Fibroblast of lung (primary cell): Measurements from ENCODE around the gene LHX4. TPM values are rescaled to one million over a fixed set of nuclear protein-coding genes. Genes with fewer than 3 reads are reported as not detected.
"Not testable (repeated sequence)": the region's sequence is repeated elsewhere in the genome, so short reads cannot be mapped to it uniquely, and the experiment has no call there.

Experiments used
- DNase-seq, 2 donors: peaks; one replicate each; pipeline versions ENCODE4 v3.0.0 to v3.0.0-alpha.2; 2010; ENCODE audit warnings: low read depth in 2 of 2
- H2AFZ ChIP-seq: 2 replicates; pipeline ENCODE4 v1.5.1; 2012; ENCODE audit warnings: low read length, control low read depth, inconsistent platforms
- H3K27ac ChIP-seq: 2 replicates; pipeline ENCODE4 v1.5.1; 2011; ENCODE audit warnings: low read length, control low read depth; ENCODE audit not compliant: insufficient read depth
- H3K27me3 ChIP-seq: 2 replicates; pipeline ENCODE4 v1.5.1; 2011; ENCODE audit warnings: mild to moderate bottlenecking, low read length; ENCODE audit not compliant: control insufficient read depth, insufficient read depth
- H3K36me3 ChIP-seq: 2 replicates; pipeline ENCODE4 v1.5.1; 2011; ENCODE audit warnings: low read length; ENCODE audit not compliant: control insufficient read depth, insufficient read depth
- H3K4me1 ChIP-seq: 2 replicates; pipeline ENCODE4 v1.5.1; 2011; ENCODE audit warnings: low read length; ENCODE audit not compliant: control insufficient read depth, insufficient read depth; ENCODE audit errors: extremely low read depth
- H3K4me2 ChIP-seq: 2 replicates; pipeline ENCODE4 v1.5.1; 2011; ENCODE audit warnings: low read length, control low read depth; ENCODE audit not compliant: insufficient read depth; ENCODE audit errors: extremely low read depth
- H3K4me3 ChIP-seq, 4 experiments: fragments of 200-600 bp in 1 of 4; sonication (generic) in 1 of 4; replicated peaks in 1 of 4; 2 replicates each; pipeline ENCODE4 v1.5.1; 2011 to 2016; ENCODE audit warnings: low read length in 4 of 4, low read depth in 3 of 4, mild to moderate bottlenecking in 3 of 4, control low read depth in 2 of 4, inconsistent platforms in 1 of 4, mixed read lengths in 1 of 4; ENCODE audit not compliant: insufficient read depth in 1 of 4; ENCODE audit errors: control extremely low read depth in 1 of 4
- H3K79me2 ChIP-seq: 2 replicates; pipeline ENCODE4 v1.5.1; 2012; ENCODE audit warnings: mild to moderate bottlenecking, low read length, inconsistent platforms; ENCODE audit not compliant: control insufficient read depth, insufficient read depth
- H3K9ac ChIP-seq: 2 replicates; pipeline ENCODE4 v1.5.1; 2011; ENCODE audit warnings: mild to moderate bottlenecking, low read length, control low read depth; ENCODE audit not compliant: insufficient read depth
- H3K9me3 ChIP-seq: 2 replicates; pipeline ENCODE4 v1.5.1; 2012; ENCODE audit warnings: low read depth, low read length; ENCODE audit not compliant: control insufficient read depth, insufficient read depth
- H4K20me1 ChIP-seq: 2 replicates; pipeline ENCODE4 v1.5.1; 2011; ENCODE audit warnings: low read length; ENCODE audit not compliant: control insufficient read depth, insufficient read depth; ENCODE audit errors: extremely low read depth
- CTCF ChIP-seq, 2 donors: IDR thresholded peaks in 1 of 2; conservative IDR thresholded peaks in 1 of 2; 1 replicate in 1 of 2; 2 replicates in 1 of 2; pipeline ENCODE4 v1.5.1; 2011 to 2012; ENCODE audit warnings: low read length in 2 of 2, control low read depth in 1 of 2, inconsistent platforms in 1 of 2, low read depth in 1 of 2, mild to moderate bottlenecking in 1 of 2
- EZH2 ChIP-seq: IDR thresholded peaks from 2 replicates; pipeline ENCODE4 v1.5.1; 2012; ENCODE audit warnings: low read length, control low read depth, mild to moderate bottlenecking; ENCODE audit errors: missing control alignments
- polyA plus RNA-seq, 2 donors: library from polyadenylated mRNA; depleted of rRNA in 1 of 2; stranded (reverse) in 1 of 2; unstranded in 1 of 2; fragments of >200 nt; gene quantifications; 2 replicates each; pipeline ENCODE4 v1.2.1, GENCODE V29; 2011 to 2012; ENCODE audit warnings: missing spikeins in 1 of 2
- total RNA-seq: library from RNA; depleted of rRNA; stranded (reverse); fragments of >200 nt; gene quantifications from 2 replicates; pipeline ENCODE4 v1.2.1, GENCODE V29; 2014

The LHX4 gene
- total and polyA plus RNA-seq, 2 donors (not counting 1 experiment from before 2014, with no cell fraction given), result 0.03 to 0.33 TPM

- Histone ChIP-seq H3K36me3 (peaks cover 20% of the 10 kb centered on the region), H3K27me3 (no peaks in the 10 kb centered on the region), H3K4me1 (no peaks in the 10 kb centered on the region), H2AFZ (no peak overlapping the region), H4K20me1 (no peaks in the 10 kb centered on the region), H3K4me2 (no peak overlapping the region), H3K79me2 (no peaks in the 10 kb centered on the region), H3K9me3 (no peaks in the 10 kb centered on the region), H3K9ac (no peak overlapping the region), H3K4me3 (no peak overlapping the region), H3K27ac (no peak overlapping the region)
- TF ChIP-seq CTCF (conservative IDR thresholded peaks at IDR 0.05 in 1 of 2, IDR thresholded peaks at IDR 0.05 in 1 of 2; ENCODE audit: low read depth in 1 of 2, low read length in 2 of 2), result no peak
- TF ChIP-seq EZH2, result no peak
- DNase-seq, result no peak
These were observed 28.4 kb upstream of the LHX4 start for GRCh38 chr1:180201451-180202200.

- not testable (repeated sequence) for H2AFZ ChIP-seq, H3K4me1 ChIP-seq, H3K9ac ChIP-seq
These were observed 27.5 kb upstream of the LHX4 start for GRCh38 chr1:180202588-180202987.

GRCh38 chr1:180204231-180204630, 25.8 kb upstream of the LHX4 start:
- Histone ChIP-seq H3K9me3 (no peaks in the 10 kb centered on the region), H3K36me3 (peaks cover 4% of the 10 kb centered on the region), H3K4me1 (no peaks in the 10 kb centered on the region), H4K20me1 (no peaks in the 10 kb centered on the region), H3K27ac (no peak overlapping the region), H3K4me2 (no peak overlapping the region), H3K4me3 (no peak overlapping the region), H3K79me2 (no peaks in the 10 kb centered on the region), H3K9ac (no peak overlapping the region), H2AFZ (no peak overlapping the region), H3K27me3 (no peaks in the 10 kb centered on the region)
- TF ChIP-seq EZH2, result no peak
- TF ChIP-seq CTCF (conservative IDR thresholded peaks at IDR 0.05 in 1 of 2, IDR thresholded peaks at IDR 0.05 in 1 of 2; ENCODE audit: low read depth in 1 of 2, low read length in 2 of 2), result no peak
- no peak for DNase-seq

More at GRCh38 chr1:180202588-180202987, 27.5 kb upstream of the LHX4 start:
- not testable (repeated sequence) for H4K20me1 ChIP-seq, H3K27me3 ChIP-seq, DNase-seq, H3K4me3 ChIP-seq, H3K4me2 ChIP-seq, H3K27ac ChIP-seq, H3K9me3 ChIP-seq, H3K79me2 ChIP-seq
- peaks cover 14% of the 10 kb centered on the region for H3K36me3 ChIP-seq
